Left colon (tissue), 2 donors: Measurements from ENCODE around the gene ARHGAP40. TPM values are rescaled to one million over a fixed set of nuclear protein-coding genes. Genes with fewer than 3 reads are reported as not detected.

ENCODE experiments used
- total RNA-seq, 2 donors: library from RNA; stranded (reverse); fragmentation: NEBNext Ultra II Directional; extraction: Animal tissue kit (Norgen Biotek cat#: 25700); gene quantifications; one replicate each; pipeline ENCODE4 v1.2.1, GENCODE V29; 2021
- donor health status: DM: no; HTN: no; CAD: no.
- donor health status: DM: yes; HTN: yes; CAD: no.

Gene ARHGAP40
- total RNA-seq, 2 donors from 2014 or later: not detected

Other genes starting within 250 kb of the ARHGAP40 start
- 10 to 100 TPM; 15.8 to 43.5 TPM for gene SNHG17, start 166.5 kb upstream of the ARHGAP40 start, total RNA-seq
- gene RALGAPB, start 129.0 kb upstream of the ARHGAP40 start, total RNA-seq: 10 to 100 TPM; 37.1 to 44.4 TPM
- not detected for gene ADIG, start 20.6 kb upstream of the ARHGAP40 start, total RNA-seq
- gene SLC32A1, start 122.7 kb downstream of the ARHGAP40 start, total RNA-seq: under 1 TPM; 0.09 to 0.20 TPM
- gene ACTR5, start 146.7 kb downstream of the ARHGAP40 start, total RNA-seq: 10 to 100 TPM in 1 of 2 donors, 1 to 10 TPM in 1; 5.9 to 10.1 TPM
- gene PPP1R16B, start 203.9 kb downstream of the ARHGAP40 start, total RNA-seq: 1 to 10 TPM; 2.1 to 4.4 TPM